ENCODE data around the gene AFAP1L2. TPM values are rescaled to one million over a fixed set of nuclear protein-coding genes. Genes with fewer than 3 reads are reported as not detected.

AFAP1L2 gene
- total RNA-seq, 1 donor from 2014 or later, result 6.4 TPM

GRCh38 chr10:114301951-114302710 lies 102.2 kb downstream of the AFAP1L2 start:
- Mint-ChIP-seq H3K27ac (no peak overlapping the region), H3K4me3 (no peak overlapping the region), H3K36me3 (no peaks in the 10 kb centered on the region), H3K9me3 (no peaks in the 10 kb centered on the region), H3K27me3 (peaks cover 10% of the 10 kb centered on the region), H3K4me1 (ENCODE audit: unreplicated experiment) (peaks cover 12% of the 10 kb centered on the region)
- TF ChIP-seq, protein P1, sequence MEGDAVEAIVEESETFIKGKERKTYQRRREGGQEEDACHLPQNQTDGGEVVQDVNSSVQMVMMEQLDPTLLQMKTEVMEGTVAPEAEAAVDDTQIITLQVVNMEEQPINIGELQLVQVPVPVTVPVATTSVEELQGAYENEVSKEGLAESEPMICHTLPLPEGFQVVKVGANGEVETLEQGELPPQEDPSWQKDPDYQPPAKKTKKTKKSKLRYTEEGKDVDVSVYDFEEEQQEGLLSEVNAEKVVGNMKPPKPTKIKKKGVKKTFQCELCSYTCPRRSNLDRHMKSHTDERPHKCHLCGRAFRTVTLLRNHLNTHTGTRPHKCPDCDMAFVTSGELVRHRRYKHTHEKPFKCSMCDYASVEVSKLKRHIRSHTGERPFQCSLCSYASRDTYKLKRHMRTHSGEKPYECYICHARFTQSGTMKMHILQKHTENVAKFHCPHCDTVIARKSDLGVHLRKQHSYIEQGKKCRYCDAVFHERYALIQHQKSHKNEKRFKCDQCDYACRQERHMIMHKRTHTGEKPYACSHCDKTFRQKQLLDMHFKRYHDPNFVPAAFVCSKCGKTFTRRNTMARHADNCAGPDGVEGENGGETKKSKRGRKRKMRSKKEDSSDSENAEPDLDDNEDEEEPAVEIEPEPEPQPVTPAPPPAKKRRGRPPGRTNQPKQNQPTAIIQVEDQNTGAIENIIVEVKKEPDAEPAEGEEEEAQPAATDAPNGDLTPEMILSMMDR (conservative IDR thresholded peaks at IDR 0.05), result no peak
- no peak for DNase-seq (ENCODE audit: extremely low spot score, unreplicated experiment)

GRCh38 chr10:114301177-114301576 lies 103.1 kb downstream of the AFAP1L2 start:
- TF ChIP-seq, protein P1 (conservative IDR thresholded peaks at IDR 0.05), result no peak
- Mint-ChIP-seq H3K36me3 (peaks cover 4% of the 10 kb centered on the region), H3K27ac (no peak overlapping the region), H3K27me3 (peaks cover 8% of the 10 kb centered on the region), H3K9me3 (peaks cover 2% of the 10 kb centered on the region), H3K4me3 (no peak overlapping the region), H3K4me1 (ENCODE audit: unreplicated experiment) (peaks cover 10% of the 10 kb centered on the region)
- DNase-seq (ENCODE audit: extremely low spot score, unreplicated experiment), result no peak

GRCh38 chr10:114300036-114300645 lies 104.2 kb downstream of the AFAP1L2 start:
- Mint-ChIP-seq H3K4me1 (ENCODE audit: unreplicated experiment) (peaks cover 10% of the 10 kb centered on the region), H3K9me3 (peaks cover 11% of the 10 kb centered on the region), H3K27me3 (peaks cover 8% of the 10 kb centered on the region), H3K36me3 (peaks cover 14% of the 10 kb centered on the region), H3K4me3 (no peak overlapping the region), H3K27ac (no peak overlapping the region)
- DNase-seq (ENCODE audit: extremely low spot score, unreplicated experiment), result no peak
- TF ChIP-seq, protein P1 (conservative IDR thresholded peaks at IDR 0.05), result no peak

DNA sequence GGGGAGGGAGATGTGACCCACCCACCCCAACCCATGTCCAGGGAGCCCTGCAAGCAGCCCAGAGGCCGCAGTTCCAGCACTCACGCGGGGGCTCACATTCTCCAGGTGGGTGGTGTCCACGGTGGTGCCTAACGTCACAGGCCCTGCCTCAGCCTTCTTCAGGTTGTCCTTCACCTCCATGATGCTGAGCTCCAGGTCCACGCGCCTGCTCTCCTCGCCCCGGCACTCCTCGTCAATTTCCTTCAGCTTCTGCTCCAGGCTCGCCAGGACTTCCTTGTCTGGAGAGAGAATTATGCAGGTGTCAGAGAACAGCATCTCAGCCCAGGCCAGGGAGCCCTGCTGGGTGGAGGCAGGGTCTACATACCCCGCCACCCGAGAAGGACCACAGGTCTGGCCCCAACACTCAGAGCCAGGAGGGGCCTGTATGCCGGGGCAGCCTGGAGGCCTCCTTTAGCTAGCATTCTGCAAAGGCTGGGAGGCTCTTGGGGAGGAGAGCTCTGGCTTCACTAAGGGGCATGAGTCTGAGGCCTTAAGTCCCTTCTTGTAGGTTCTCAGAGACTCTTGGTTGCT lies 107.1 kb downstream of the AFAP1L2 start:
- Mint-ChIP-seq H3K4me1 (ENCODE audit: unreplicated experiment) (no peaks in the 10 kb centered on the region), H3K27me3 (no peaks in the 10 kb centered on the region), H3K9me3 (peaks cover 11% of the 10 kb centered on the region), H3K27ac (no peak overlapping the region), H3K4me3 (no peak overlapping the region), H3K36me3 (peaks cover 18% of the 10 kb centered on the region)
- TF ChIP-seq, protein P1 (conservative IDR thresholded peaks at IDR 0.05), result no peak
- no peak for DNase-seq (ENCODE audit: extremely low spot score, unreplicated experiment)

DNA sequence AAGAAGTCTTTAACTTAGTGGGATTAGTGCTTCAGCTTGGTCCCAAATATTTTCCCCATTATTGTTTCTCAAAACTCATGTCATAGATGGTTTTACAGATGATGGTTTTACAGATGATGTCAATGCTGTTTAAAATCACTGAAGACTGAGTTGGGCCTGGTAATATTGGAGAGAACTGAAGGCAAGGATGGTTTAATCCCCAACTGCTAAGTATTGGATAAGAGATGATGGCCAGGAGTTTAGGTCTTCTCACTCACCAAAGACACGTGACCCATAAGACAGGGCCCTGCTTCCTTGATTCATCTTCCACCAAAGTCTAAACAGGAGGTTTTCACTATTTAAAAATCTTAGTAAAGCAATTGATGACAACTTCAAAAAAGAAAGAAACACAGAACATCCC lies 108.9 kb downstream of the AFAP1L2 start:
- Mint-ChIP-seq H3K9me3 (peaks cover 11% of the 10 kb centered on the region), H3K4me1 (ENCODE audit: unreplicated experiment) (no peaks in the 10 kb centered on the region), H3K27ac (no peak overlapping the region), H3K27me3 (no peaks in the 10 kb centered on the region), H3K4me3 (no peak overlapping the region), H3K36me3 (peaks cover 19% of the 10 kb centered on the region)
- TF ChIP-seq, protein P1 (conservative IDR thresholded peaks at IDR 0.05), result no peak
- DNase-seq (ENCODE audit: extremely low spot score, unreplicated experiment), result no peak
